Measurements from ENCODE around the gene C1orf210. TPM values are rescaled to one million over a fixed set of nuclear protein-coding genes. Genes with fewer than 3 reads are reported as not detected.

Gene C1orf210
- total RNA-seq, 2 donors from 2014 or later: 6.6 to 11.7 TPM

DNA sequence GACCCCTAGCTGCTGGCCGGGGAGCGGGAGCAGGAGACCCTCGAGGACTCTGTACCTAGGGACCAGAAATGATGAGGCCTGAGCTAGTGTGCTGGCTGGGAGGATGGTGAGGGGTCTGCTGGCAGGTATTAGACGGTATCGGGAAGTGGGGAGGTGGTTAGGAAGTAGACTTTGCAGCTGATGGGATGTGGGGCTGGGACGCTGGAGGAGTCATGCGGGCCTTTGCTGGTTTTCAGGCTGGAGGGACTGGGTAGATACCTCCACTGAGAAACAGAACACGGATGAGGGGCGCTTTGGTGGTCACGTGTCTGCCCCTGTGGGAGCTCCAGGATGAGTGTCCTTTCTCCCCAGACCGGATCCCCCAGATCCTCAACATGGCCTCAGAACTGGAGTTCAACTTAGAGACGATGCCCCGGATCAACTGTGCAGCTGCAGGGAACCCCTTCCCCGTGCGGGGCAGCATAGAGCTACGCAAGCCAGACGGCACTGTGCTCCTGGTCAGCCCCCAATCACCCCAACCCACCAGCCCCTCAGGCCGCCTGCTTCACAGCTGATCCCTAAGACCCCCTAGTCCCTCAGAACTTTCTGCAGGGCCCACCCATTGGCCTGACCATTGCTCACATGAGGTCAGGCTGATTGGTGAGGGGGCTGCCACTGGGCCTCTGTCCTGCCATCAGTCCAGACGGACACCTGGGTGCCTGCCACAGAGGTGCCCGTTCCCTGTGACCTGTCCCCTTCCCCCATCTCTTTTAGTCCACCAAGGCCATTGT is 23.4 kb upstream of the C1orf210 start:
- Histone ChIP-seq H3K9me3 (no peaks in the 10 kb centered on the region), H3K27me3 (no peaks in the 10 kb centered on the region), H3K4me1 (no peaks in the 10 kb centered on the region), H3K4me3 (no peak overlapping the region), H3K27ac (no peak overlapping the region), H3K36me3 (replicated peaks in 1 of 2; ENCODE audit: insufficient read depth in 1 of 2, low read depth in 2 of 2) (no peaks in the 10 kb centered on the region)
- DNase-seq (no peak), ATAC-seq (no peak)
- WGBS, 2 donors: 92 to 93% methylated on average over 18 to 20 of the region's 20 CpGs
- TF ChIP-seq, protein P1, sequence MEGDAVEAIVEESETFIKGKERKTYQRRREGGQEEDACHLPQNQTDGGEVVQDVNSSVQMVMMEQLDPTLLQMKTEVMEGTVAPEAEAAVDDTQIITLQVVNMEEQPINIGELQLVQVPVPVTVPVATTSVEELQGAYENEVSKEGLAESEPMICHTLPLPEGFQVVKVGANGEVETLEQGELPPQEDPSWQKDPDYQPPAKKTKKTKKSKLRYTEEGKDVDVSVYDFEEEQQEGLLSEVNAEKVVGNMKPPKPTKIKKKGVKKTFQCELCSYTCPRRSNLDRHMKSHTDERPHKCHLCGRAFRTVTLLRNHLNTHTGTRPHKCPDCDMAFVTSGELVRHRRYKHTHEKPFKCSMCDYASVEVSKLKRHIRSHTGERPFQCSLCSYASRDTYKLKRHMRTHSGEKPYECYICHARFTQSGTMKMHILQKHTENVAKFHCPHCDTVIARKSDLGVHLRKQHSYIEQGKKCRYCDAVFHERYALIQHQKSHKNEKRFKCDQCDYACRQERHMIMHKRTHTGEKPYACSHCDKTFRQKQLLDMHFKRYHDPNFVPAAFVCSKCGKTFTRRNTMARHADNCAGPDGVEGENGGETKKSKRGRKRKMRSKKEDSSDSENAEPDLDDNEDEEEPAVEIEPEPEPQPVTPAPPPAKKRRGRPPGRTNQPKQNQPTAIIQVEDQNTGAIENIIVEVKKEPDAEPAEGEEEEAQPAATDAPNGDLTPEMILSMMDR (IDR thresholded peaks at IDR 0.05): no peak
- no peak for TF ChIP-seq POLR2A (IDR thresholded peaks at IDR 0.05)
- intact Hi-C loops (cut with DNase I): no loop called here

DNA sequence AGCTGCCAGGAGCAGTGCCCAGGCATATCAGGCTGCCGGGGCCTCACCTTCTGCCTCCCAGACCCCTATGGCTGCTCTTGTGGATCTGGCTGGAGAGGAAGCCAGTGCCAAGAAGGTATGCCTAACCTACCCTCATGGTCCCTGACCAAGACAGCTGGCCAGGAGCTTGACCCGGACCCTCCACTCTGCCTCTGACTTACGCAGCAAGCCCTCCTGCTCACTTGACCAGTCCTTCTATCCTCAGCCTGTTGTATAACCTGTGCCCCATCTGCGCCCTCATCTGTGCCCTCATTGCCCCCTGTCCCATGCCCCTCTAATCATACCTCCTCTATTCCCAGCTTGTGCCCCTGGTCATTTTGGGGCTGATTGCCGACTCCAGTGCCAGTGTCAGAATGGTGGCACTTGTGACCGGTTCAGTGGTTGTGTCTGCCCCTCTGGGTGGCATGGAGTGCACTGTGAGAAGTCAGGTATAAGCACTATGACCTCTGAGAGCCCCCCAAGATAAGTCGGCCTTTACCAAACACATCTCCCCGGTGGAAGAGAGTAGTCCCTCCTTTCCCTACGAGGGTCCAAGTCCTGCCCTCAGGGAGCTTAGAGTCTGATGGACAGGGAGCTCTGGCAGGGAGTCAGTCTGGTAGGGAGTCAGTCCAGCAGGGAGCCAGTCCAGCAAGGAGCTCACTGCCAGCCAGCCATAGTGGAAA is 22.2 kb upstream of the C1orf210 start:
- ATAC-seq (no peak), DNase-seq (no peak)
- Histone ChIP-seq H3K4me3 (no peak overlapping the region), H3K27me3 (no peaks in the 10 kb centered on the region), H3K27ac (no peak overlapping the region), H3K9me3 (no peaks in the 10 kb centered on the region), H3K4me1 (no peaks in the 10 kb centered on the region), H3K36me3 (replicated peaks in 1 of 2; ENCODE audit: insufficient read depth in 1 of 2, low read depth in 2 of 2) (no peaks in the 10 kb centered on the region)
- TF ChIP-seq POLR2A (IDR thresholded peaks at IDR 0.05): no peak
- TF ChIP-seq, protein P1 (IDR thresholded peaks at IDR 0.05): no peak
- intact Hi-C loops (cut with DNase I): no loop called here
- 87 to 91% methylated on average over 5 to 8 of the region's 9 CpGs for WGBS, 2 donors

DNA sequence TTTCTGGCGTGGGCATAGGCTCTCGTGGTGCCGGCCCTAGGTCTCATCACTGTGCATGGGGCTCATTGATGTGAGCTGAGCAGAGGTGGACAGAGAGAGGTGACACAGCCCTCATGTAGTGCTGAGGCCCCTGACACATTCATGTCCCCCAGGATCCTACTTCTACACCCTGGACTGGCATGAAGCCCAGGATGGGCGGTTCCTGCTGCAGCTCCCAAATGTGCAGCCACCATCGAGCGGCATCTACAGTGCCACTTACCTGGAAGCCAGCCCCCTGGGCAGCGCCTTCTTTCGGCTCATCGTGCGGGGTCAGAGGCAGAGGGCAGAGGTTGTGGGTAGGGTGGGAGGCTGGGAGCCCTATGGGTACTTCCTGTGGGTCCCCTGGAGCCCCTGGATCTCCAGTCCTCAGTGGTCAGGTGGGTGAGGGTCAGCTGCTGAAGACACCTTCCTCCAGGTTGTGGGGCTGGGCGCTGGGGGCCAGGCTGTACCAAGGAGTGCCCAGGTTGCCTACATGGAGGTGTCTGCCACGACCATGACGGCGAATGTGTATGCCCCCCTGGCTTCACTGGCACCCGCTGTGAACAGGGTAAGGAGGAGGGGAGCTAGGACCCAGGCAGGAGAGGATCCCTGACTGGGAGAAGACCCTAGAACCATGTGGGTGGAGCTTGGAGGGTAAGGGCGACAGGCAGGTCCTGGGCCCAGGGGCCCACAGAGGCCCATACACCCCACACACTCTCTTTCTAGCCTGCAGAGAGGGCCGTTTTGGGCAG is 21.5 kb upstream of the C1orf210 start:
- ATAC-seq (no peak), DNase-seq (no peak)
- intact Hi-C loops (cut with DNase I): no loop called here
- no peaks in the 10 kb centered on the region for H3K36me3 ChIP-seq (replicated peaks in 1 of 2; ENCODE audit: insufficient read depth in 1 of 2, low read depth in 2 of 2)
- H3K4me3 ChIP-seq: no peak overlapping the region
- 85 to 100% methylated on average over 4 to 16 of the region's 17 CpGs for WGBS, 2 donors
- no peak overlapping the region for H3K27ac ChIP-seq
- TF ChIP-seq, protein P1 (IDR thresholded peaks at IDR 0.05): no peak
- H3K9me3 ChIP-seq: no peaks in the 10 kb centered on the region
- no peaks in the 10 kb centered on the region for H3K4me1 ChIP-seq
- H3K27me3 ChIP-seq: no peaks in the 10 kb centered on the region

DNA sequence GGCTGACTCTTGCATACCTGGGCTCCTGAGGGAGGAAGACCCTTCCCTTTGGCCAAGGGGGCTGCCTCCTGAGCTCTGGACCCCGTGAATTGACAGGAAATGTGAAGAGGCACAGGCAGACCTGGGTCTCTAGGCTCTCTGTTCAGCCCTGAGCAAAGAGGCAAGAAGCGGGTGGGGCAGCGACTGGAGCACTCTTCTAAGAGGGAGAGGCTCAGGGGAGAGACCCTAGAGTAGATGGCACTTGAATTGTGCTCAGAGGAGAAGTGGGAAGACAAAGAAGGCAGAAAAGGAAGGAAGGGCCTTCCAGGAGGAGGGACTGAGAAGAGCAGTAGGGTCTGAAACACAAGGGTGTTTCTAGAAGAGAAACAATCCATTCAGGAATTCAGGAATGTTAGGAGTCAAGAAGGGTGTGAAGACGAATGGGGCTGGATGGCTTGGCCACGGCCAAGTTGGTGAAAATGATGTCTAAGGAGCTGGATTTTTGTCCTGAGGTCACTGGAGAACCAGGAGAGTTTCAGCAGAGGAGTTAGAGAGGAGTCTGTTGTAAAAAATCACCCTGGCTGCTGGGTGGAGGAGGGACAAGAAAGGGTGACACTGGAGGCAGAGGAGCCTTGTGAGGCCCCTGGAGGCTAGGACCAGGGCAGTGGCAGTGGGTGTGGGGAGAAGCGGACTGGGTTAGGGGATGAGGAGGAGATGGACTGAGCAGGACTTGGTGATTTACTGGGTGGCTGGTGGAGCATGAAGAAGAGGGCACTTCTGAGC is 20.7 kb upstream of the C1orf210 start:
- 86 to 89% methylated on average over 6 of the region's 6 CpGs for WGBS, 2 donors
- no peak overlapping the region for H3K27ac ChIP-seq
- no peaks in the 10 kb centered on the region for H3K27me3 ChIP-seq
- no peaks in the 10 kb centered on the region for H3K36me3 ChIP-seq (replicated peaks in 1 of 2; ENCODE audit: insufficient read depth in 1 of 2, low read depth in 2 of 2)
- no peak for DNase-seq
- TF ChIP-seq POLR2A (IDR thresholded peaks at IDR 0.05): no peak
- TF ChIP-seq, protein P1 (IDR thresholded peaks at IDR 0.05): no peak
- ATAC-seq: no peak
- H3K4me1 ChIP-seq: no peaks in the 10 kb centered on the region
- intact Hi-C loops (cut with DNase I): no loop called here
- no peak overlapping the region for H3K4me3 ChIP-seq
- H3K9me3 ChIP-seq: no peaks in the 10 kb centered on the region
